Limb (tissue), 2 donors: ENCODE measurements around the gene SPTBN2.
"Not testable (repeated sequence)": the region's sequence is repeated elsewhere in the genome, so short reads cannot be mapped to it uniquely, and the experiment has no call there.

Experiments used
- DNase-seq, 2 donors: peaks; one replicate each; pipeline ENCODE4 v3.0.0-alpha.2; 2016; ENCODE audit errors: extremely low spot score in 2 of 2

Gene SPTBN2

DNA sequence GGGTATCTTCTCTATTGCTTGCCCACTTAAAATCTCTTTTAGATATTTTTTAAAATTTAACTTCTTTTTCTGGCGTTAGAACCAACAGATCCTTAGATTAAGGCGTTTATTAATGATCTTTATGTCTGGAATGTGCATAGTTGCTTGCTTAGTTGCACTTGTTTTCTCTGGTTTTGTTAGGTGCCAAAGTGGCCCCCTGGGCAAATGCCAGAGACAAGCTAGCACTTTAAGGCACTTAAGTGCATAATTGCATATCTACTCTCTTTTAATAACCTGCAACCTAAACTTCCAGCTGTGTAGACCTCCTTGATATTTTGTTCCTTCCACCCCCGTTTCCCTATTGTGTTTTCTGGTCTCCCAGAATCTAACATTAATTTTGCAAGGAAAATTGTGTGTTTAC lies 87.2 kb downstream of the SPTBN2 start:
- DNase-seq: no peak

DNA sequence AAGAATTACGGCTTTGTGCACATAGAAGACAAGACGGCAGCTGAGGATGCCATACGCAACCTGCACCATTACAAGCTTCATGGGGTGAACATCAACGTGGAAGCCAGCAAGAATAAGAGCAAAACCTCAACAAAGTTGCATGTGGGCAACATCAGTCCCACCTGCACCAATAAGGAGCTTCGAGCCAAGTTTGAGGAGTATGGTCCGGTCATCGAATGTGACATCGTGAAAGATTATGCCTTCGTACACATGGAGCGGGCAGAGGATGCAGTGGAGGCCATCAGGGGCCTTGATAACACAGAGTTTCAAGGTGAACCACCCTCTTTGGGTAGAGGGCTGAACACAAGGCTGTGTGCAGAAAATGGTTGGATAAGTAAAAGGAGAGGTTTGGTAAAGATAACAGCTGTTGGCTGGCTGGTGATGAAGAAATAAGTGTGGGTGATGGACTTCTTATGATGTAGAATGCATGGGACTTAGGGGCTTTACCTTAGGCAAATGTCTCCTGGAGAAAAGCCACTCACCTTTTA lies 89.1 kb downstream of the SPTBN2 start:
- not testable (repeated sequence) for DNase-seq

- peak in 1 of 2 donors; percentile 34 for DNase-seq
Measured at GRCh38 chr11:66639066-66639813, 89.8 kb downstream of the SPTBN2 start.

GRCh38 chr11:66638177-66639065 lies 90.6 kb downstream of the SPTBN2 start, which contains the start of gene RBM4:
Gene RBM4 (plus strand): TSS chr11:66638703. CDS start chr11:66639712, 1,009 bp downstream.
- DNase-seq: peak; percentile 98 to 99

- no peak for DNase-seq
Measured at GRCh38 chr11:66637557-66638176, 91.3 kb downstream of the SPTBN2 start.

DNA sequence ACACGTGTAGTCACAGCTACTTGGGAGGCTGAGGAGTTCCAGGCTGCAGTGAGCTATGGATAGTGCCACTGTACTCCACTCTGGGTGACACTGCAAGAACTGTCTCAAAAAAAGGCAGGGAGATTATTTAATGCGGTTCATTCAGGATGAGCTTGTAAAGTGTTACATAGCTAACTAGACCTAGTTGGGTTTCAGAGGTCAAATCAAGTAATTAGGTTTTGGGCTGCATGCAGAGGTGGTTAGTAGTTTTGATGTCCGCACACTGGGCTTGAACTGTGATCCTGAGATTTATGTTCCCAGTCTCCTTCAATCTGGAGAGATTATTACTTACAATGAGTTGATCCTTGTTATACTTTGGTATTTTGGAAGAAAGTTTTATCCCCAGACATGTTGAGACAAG lies 92.6 kb downstream of the SPTBN2 start:
- no peak for DNase-seq
